Right lobe of liver (tissue), 4 donors: ENCODE data around the gene SHISA4.

Experiments used
- CTCF ChIP-seq, 4 donors: fragments of 200-600 bp in 3 of 4; fragments of 450-650 bp in 1 of 4; IDR thresholded peaks; one replicate each; pipeline versions ENCODE4 v1.5.1 to v1.8.0; 2016 to 2022; ENCODE audit warnings: antibody characterized with exemption in 4 of 4, mild to moderate bottlenecking in 2 of 4
- POLR2A ChIP-seq: fragments of 450-650 bp; IDR thresholded peaks from one replicate; pipeline ENCODE4 v1.6.1; 2017; ENCODE audit warnings: antibody characterized with exemption, mild to moderate bottlenecking
- donor health status: DM: no; HTN: no; CAD: no.
- donor health status: DM: no; HTN: no; CAD: no.
- donor health status: DM: no; HTN: yes; CAD: no.

GRCh38 chr1:201874672-201875071 lies 14.0 kb upstream of the SHISA4 start:
- no peak for TF ChIP-seq CTCF (IDR thresholded peaks at IDR 0.05)
- TF ChIP-seq POLR2A: no peak
